H1 (cell line): ENCODE measurements around the gene MAGI1.

Source experiments
- CREB1 ChIP-seq: IDR thresholded peaks from 2 replicates; pipeline ENCODE4 v1.6.1; 2012; ENCODE audit warnings: inconsistent platforms
- EZH2 ChIP-seq: fragments of 200-600 bp; sonication (generic); IDR thresholded peaks from 2 replicates; pipeline ENCODE4 v1.7.1; 2012; ENCODE audit warnings: low read depth, mild to moderate bottlenecking, moderate library complexity, low read length, inconsistent platforms; ENCODE audit not compliant: severe bottlenecking
- SIX5 ChIP-seq: IDR thresholded peaks from 2 replicates; pipeline ENCODE4 v1.6.1; 2011; ENCODE audit warnings: mild to moderate bottlenecking, low read depth, low read length
- SP1 ChIP-seq: IDR thresholded peaks from 2 replicates; pipeline ENCODE4 v1.6.1; 2011; ENCODE audit warnings: low read depth, low read length
- ZNF274 ChIP-seq: IDR thresholded peaks from 2 replicates; pipeline ENCODE4 v1.7.0; 2012; ENCODE audit warnings: low read length, borderline replicate concordance; ENCODE audit errors: extremely low read depth
- TF ChIP-seq, protein P1 (sequence below), 3 experiments: IDR thresholded peaks; 1 replicate in 2 of 3; 2 replicates in 1 of 3; pipeline versions ENCODE4 v1.5.1 to v1.6.1; 2011; ENCODE audit warnings: low read length in 3 of 3, mild to moderate bottlenecking in 3 of 3, inconsistent platforms in 2 of 3, low read depth in 1 of 3, moderate library complexity in 1 of 3; ENCODE audit not compliant: insufficient read depth in 1 of 3; ENCODE audit errors: control extremely low read depth in 1 of 3

DNA sequence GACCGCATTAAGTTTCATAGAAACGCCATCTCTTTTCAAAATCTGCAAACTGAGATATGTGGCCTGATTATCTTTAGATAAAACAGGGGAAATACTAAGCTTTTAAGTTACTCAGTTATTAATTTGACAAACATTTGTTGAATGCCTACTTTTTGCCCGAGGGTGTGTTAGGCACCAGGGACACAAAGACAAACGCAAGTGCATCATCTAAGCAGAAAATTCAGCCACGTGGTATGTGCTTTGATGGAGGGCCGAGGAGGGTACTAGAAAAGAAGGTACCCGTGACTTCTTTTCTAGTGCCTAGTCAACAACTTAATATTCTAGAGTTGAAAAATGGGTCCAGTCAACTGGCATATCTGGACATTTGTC, 594.3 kb downstream of the MAGI1 start:
- TF ChIP-seq CREB1 (no peak), ZNF274 (no peak), SIX5 (no peak), EZH2 (no peak), SP1 (no peak)
- TF ChIP-seq, protein P1, sequence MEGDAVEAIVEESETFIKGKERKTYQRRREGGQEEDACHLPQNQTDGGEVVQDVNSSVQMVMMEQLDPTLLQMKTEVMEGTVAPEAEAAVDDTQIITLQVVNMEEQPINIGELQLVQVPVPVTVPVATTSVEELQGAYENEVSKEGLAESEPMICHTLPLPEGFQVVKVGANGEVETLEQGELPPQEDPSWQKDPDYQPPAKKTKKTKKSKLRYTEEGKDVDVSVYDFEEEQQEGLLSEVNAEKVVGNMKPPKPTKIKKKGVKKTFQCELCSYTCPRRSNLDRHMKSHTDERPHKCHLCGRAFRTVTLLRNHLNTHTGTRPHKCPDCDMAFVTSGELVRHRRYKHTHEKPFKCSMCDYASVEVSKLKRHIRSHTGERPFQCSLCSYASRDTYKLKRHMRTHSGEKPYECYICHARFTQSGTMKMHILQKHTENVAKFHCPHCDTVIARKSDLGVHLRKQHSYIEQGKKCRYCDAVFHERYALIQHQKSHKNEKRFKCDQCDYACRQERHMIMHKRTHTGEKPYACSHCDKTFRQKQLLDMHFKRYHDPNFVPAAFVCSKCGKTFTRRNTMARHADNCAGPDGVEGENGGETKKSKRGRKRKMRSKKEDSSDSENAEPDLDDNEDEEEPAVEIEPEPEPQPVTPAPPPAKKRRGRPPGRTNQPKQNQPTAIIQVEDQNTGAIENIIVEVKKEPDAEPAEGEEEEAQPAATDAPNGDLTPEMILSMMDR (IDR thresholded peaks at IDR 0.05; ENCODE audit: control extremely low read depth in 1 of 3, insufficient read depth in 1 of 3, low read depth in 1 of 3, low read length in 3 of 3), result no peak
